Measurements from ENCODE around the gene VPS8. TPM values are rescaled to one million over a fixed set of nuclear protein-coding genes. Genes with fewer than 3 reads are reported as not detected.

VPS8 gene
- total and polyA plus RNA-seq, 2 of the 8 experiments (the other 6 are each of a cell fraction or from before 2014, with no cell fraction given) = 13.0 to 41.0 TPM

DNA sequence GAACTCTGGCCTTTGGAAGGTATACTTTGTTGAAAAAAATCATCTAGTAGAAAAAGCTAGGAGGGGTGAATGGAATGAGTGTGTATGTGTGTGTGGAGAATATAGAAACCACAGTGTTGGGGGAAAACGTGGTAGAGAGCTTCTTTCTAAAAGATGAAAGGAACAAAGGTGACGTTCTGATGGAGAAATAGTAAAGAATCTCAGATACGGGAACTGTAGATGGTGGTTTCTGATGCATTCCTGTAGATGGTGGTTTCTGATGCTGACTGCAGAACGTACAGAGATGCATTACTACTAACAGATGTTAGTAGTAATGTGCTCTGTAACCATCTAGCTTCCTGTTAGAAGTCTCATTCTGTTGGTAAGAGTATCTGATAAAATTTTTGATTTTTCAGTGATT, 60.2 kb downstream of the VPS8 start:
- no peak overlapping the region for H3K4me2 ChIP-seq (ENCODE audit: insufficient read depth in 1 of 2, low read depth in 2 of 2, low read length in 2 of 2)
- ChIA-PET POLR2A (ENCODE audit: partially characterized antibody) (no interaction called here), CTCF (ENCODE audit: partially characterized antibody) (interaction anchor here (0.6 to 1.1 kb wide), 3 partner anchors 12 to 180 kb away, joined by 3 read pairs; no protein-coding TSS in a partner anchor)
- 90% methylated on average over 4 of the region's 4 CpGs; no CpG with 5 or more reads in 1 of the 2 experiments for WGBS, 2 experiments (ENCODE audit: extremely low coverage in 1 of 2, insufficient coverage in 1 of 2, insufficient read length in 1 of 2, insufficient replicate concordance in 2 of 2, low coverage in 1 of 2, low lambda C conversion rate in 2 of 2, missing lambda C conversion rate in 1 of 2)
- peaks cover 2 to 20% (median 4%) of the 10 kb centered on the region in 4 experiments; a peak in 4 of 8 replicates for H3K36me3 ChIP-seq (ENCODE audit: control insufficient read depth in 2 of 4, insufficient read depth in 4 of 4, low read length in 3 of 4)
- H2AFZ ChIP-seq (ENCODE audit: low read length) = no peak overlapping the region
- no peaks in the 10 kb centered on the region for H3K79me2 ChIP-seq (ENCODE audit: control insufficient read depth in 1 of 2, insufficient read depth in 2 of 2, low read length in 2 of 2)
- H2BK120ac ChIP-seq (replicated peaks; ENCODE audit: low read depth, low read length) = no peak overlapping the region
- H3K23me2 ChIP-seq (ENCODE audit: low read depth, low read length) = no peaks in the 10 kb centered on the region
- no peak overlapping the region for H3K56ac ChIP-seq (replicated peaks; ENCODE audit: insufficient read length, low read depth, low read length)
- H3K9me3 ChIP-seq (ENCODE audit: insufficient read depth in 2 of 2, low read depth in 1 of 2, low read length in 1 of 2) = no peaks in the 10 kb centered on the region
- DNase-seq (ENCODE audit: low read depth in 1 of 2, low spot score in 2 of 2) (no peak), FAIRE-seq (no peak)
- H3K27me3 ChIP-seq (replicated peaks in 1 of 4; ENCODE audit: control insufficient read depth in 3 of 4, extremely low read depth in 1 of 4, insufficient read depth in 3 of 4, low read length in 3 of 4) = no peaks in the 10 kb centered on the region
- H3K23ac ChIP-seq (ENCODE audit: insufficient read length) = no peak overlapping the region
- H2BK5ac ChIP-seq (ENCODE audit: low read depth, low read length) = no peak overlapping the region
- H2BK15ac ChIP-seq (ENCODE audit: low read length) = no peak overlapping the region
- no peaks in the 10 kb centered on the region for H4K20me1 ChIP-seq (replicated peaks in 1 of 2; ENCODE audit: control insufficient read depth in 1 of 2, insufficient read depth in 2 of 2, low read length in 2 of 2)
- no peak overlapping the region for H3K18ac ChIP-seq (ENCODE audit: extremely low read depth, low read length)
- no peak overlapping the region for H4K5ac ChIP-seq (ENCODE audit: insufficient read length, low read depth, low read length)
- no peak overlapping the region for H3K4ac ChIP-seq (replicated peaks; ENCODE audit: insufficient read length, low read depth, low read length)
- H3K4me3 ChIP-seq (ENCODE audit: extremely low read depth in 1 of 4, insufficient read depth in 2 of 4, low read depth in 3 of 4, low read length in 4 of 4) = no peak overlapping the region
- no peak overlapping the region for H2BK12ac ChIP-seq (ENCODE audit: low read depth, low read length)
- no peak overlapping the region for H3K14ac ChIP-seq (ENCODE audit: insufficient read length)
- TF ChIP-seq RXRA (IDR thresholded peaks at IDR 0.05; ENCODE audit: insufficient read depth, low read depth, low read length) (no peak), CREB1 (IDR thresholded peaks at IDR 0.05) (no peak), SIX5 (IDR thresholded peaks at IDR 0.05; ENCODE audit: low read depth, low read length) (no peak), POU5F1 (IDR thresholded peaks at IDR 0.05; ENCODE audit: low read depth, low read length) (no peak), CHD1 (IDR thresholded peaks at IDR 0.05; ENCODE audit: low read depth, low read length) (no peak), SIRT6 (IDR thresholded peaks at IDR 0.05; ENCODE audit: low read length) (no peak)
- H3K79me1 ChIP-seq (ENCODE audit: low read depth, low read length) = no peaks in the 10 kb centered on the region
- H3K9ac ChIP-seq (replicated peaks in 1 of 4; ENCODE audit: extremely low read depth in 1 of 4, low read depth in 3 of 4, low read length in 3 of 4) = no peak overlapping the region
- no peak overlapping the region for H2AK5ac ChIP-seq (ENCODE audit: low read depth, low read length)
- H4K8ac ChIP-seq (ENCODE audit: extremely low read depth, insufficient read depth, low read length) = no peak overlapping the region
- H3K4me1 ChIP-seq (replicated peaks in 1 of 4; ENCODE audit: control insufficient read depth in 3 of 4, insufficient read depth in 4 of 4, low read length in 3 of 4) = no peaks in the 10 kb centered on the region
- no peak overlapping the region for H4K91ac ChIP-seq (replicated peaks; ENCODE audit: insufficient read length, low read length)
- H3K27ac ChIP-seq (ENCODE audit: low read depth, low read length) = no peak overlapping the region
- no peak overlapping the region for H2BK20ac ChIP-seq (ENCODE audit: low read length)
